Fibroblast of peridontal ligament (primary cell): ENCODE results near the gene C9orf85.
"Not testable (repeated sequence)": the region's sequence is repeated elsewhere in the genome, so short reads cannot be mapped to it uniquely, and the experiment has no call there.

Experiments used
- DNase-seq: peaks from one replicate; pipeline ENCODE4 v3.0.0-alpha.2; 2010; ENCODE audit errors: extremely low read depth

C9orf85 gene

GRCh38 chr9:72006501-72006900 lies 95.1 kb downstream of the C9orf85 start:
- no peak for DNase-seq

- not testable (repeated sequence) for DNase-seq
These were observed 96.3 kb downstream of the C9orf85 start for GRCh38 chr9:72007726-72008125.

- DNase-seq, result no peak
These were observed 101.2 kb downstream of the C9orf85 start for GRCh38 chr9:72012646-72013045.

GRCh38 chr9:72013292-72013760 lies 101.9 kb downstream of the C9orf85 start:
- no peak for DNase-seq

- peak; percentile 86 for DNase-seq
These were observed 111.4 kb downstream of the C9orf85 start for GRCh38 chr9:72022841-72023240.
